BLaER1 (cell line): ENCODE measurements around the gene PCDHB8.
"Not testable (repeated sequence)": the region's sequence is repeated elsewhere in the genome, so short reads cannot be mapped to it uniquely, and the experiment has no call there.

Source experiments
- H3K27ac ChIP-seq: shearing (Covaris generic); formaldehyde crosslinking; 2 replicates; pipeline ENCODE4 v1.8.1; 2022
- H3K27me3 ChIP-seq: shearing (Covaris generic); formaldehyde crosslinking; 2 replicates; pipeline ENCODE4 v1.8.1; 2022
- H3K36me3 ChIP-seq: shearing (Covaris generic); formaldehyde crosslinking; 2 replicates; pipeline ENCODE4 v1.8.1; 2022
- H3K4me1 ChIP-seq: shearing (Covaris generic); formaldehyde crosslinking; 2 replicates; pipeline ENCODE4 v1.8.1; 2022
- H3K4me2 ChIP-seq: shearing (Covaris generic); formaldehyde crosslinking; 2 replicates; pipeline ENCODE4 v1.8.1; 2022
- H3K4me3 ChIP-seq: shearing (Covaris generic); formaldehyde crosslinking; 2 replicates; pipeline ENCODE4 v1.8.1; 2022
- H3K9ac ChIP-seq: shearing (Covaris generic); formaldehyde crosslinking; 2 replicates; pipeline ENCODE4 v1.8.1; 2022
- H3K9me3 ChIP-seq: shearing (Covaris generic); formaldehyde crosslinking; 2 replicates; pipeline ENCODE4 v1.8.1; 2022
- H4K20me1 ChIP-seq: shearing (Covaris generic); formaldehyde crosslinking; 2 replicates; pipeline ENCODE4 v1.8.1; 2022
- Cebpa-rat ChIP-seq: shearing (Covaris generic); IDR thresholded peaks from 2 replicates; pipeline ENCODE4 v1.8.1; 2022

Gene PCDHB8

GRCh38 chr5:141186897-141187512 lies 9.4 kb downstream of the PCDHB8 start, which contains the start of gene PCDHB9:
Gene PCDHB9, plus strand, starts transcription at chr5:141187161. Its CDS starts 158 bp downstream, at chr5:141187319.
- H3K4me2 ChIP-seq: no peak within 1 kb of the TSS
- H3K4me1 ChIP-seq: no peaks in the 10 kb centered on the region
- no peak within 1 kb of the TSS for H3K27ac ChIP-seq
- no peak for TF ChIP-seq Cebpa-rat
- H3K9me3 ChIP-seq: peaks cover 55% of the 10 kb centered on the region
- H4K20me1 ChIP-seq: no peaks in the 10 kb centered on the region
- H3K9ac ChIP-seq: no peak within 1 kb of the TSS
- no peaks in the 10 kb centered on the region for H3K36me3 ChIP-seq
- H3K4me3 ChIP-seq: peak within 1 kb of the TSS; percentile 57
- H3K27me3 ChIP-seq: no peaks in the 10 kb centered on the region

GRCh38 chr5:141188682-141189081 lies 11.1 kb downstream of the PCDHB8 start:
- H4K20me1 ChIP-seq, H3K4me2 ChIP-seq: not testable (repeated sequence)

GRCh38 chr5:141189131-141189530 lies 11.5 kb downstream of the PCDHB8 start:
- not testable (repeated sequence) for H3K4me2 ChIP-seq, H3K27ac ChIP-seq, H3K9ac ChIP-seq, H3K4me3 ChIP-seq, H3K27me3 ChIP-seq, H3K4me1 ChIP-seq, H3K36me3 ChIP-seq, H4K20me1 ChIP-seq
- H3K9me3 ChIP-seq: peaks cover 52% of the 10 kb centered on the region

More at GRCh38 chr5:141188682-141189081, 11.1 kb downstream of the PCDHB8 start:
- H3K9ac ChIP-seq, H3K4me1 ChIP-seq, H3K27me3 ChIP-seq, H3K36me3 ChIP-seq, H3K27ac ChIP-seq, H3K4me3 ChIP-seq: not testable (repeated sequence)
- peaks cover 54% of the 10 kb centered on the region for H3K9me3 ChIP-seq

- Histone ChIP-seq H3K4me3 (no peak within 1 kb of the TSS), H3K36me3 (no peaks in the 10 kb centered on the region), H3K4me1 (no peaks in the 10 kb centered on the region), H3K4me2 (no peak within 1 kb of the TSS), H3K9ac (no peak within 1 kb of the TSS), H4K20me1 (no peaks in the 10 kb centered on the region), H3K27me3 (no peaks in the 10 kb centered on the region), H3K27ac (no peak within 1 kb of the TSS), H3K9me3 (peaks cover 61% of the 10 kb centered on the region)
- no peak for TF ChIP-seq Cebpa-rat
Observed at GRCh38 chr5:141192110-141192725, 14.6 kb downstream of the PCDHB8 start, which contains the start of gene PCDHB10. Gene PCDHB10, plus strand, starts transcription at chr5:141192353. Its CDS starts 200 bp downstream, at chr5:141192553.

- H3K36me3 ChIP-seq, H3K4me1 ChIP-seq, H3K27me3 ChIP-seq, H4K20me1 ChIP-seq, H3K4me3 ChIP-seq, H3K9ac ChIP-seq, H3K4me2 ChIP-seq, H3K27ac ChIP-seq: not testable (repeated sequence)
- peaks cover 57% of the 10 kb centered on the region for H3K9me3 ChIP-seq
Observed at GRCh38 chr5:141194332-141194731, 16.7 kb downstream of the PCDHB8 start.

GRCh38 chr5:141196363-141196762 lies 18.8 kb downstream of the PCDHB8 start:
- H3K9ac ChIP-seq: no peak overlapping the region
- no peaks in the 10 kb centered on the region for H4K20me1 ChIP-seq
- H3K36me3 ChIP-seq: no peaks in the 10 kb centered on the region
- H3K4me2 ChIP-seq: no peak overlapping the region
- no peak overlapping the region for H3K27ac ChIP-seq
- peaks cover 68% of the 10 kb centered on the region for H3K9me3 ChIP-seq
- no peaks in the 10 kb centered on the region for H3K27me3 ChIP-seq
- TF ChIP-seq Cebpa-rat: no peak
- H3K4me3 ChIP-seq: no peak overlapping the region
- no peaks in the 10 kb centered on the region for H3K4me1 ChIP-seq

GRCh38 chr5:141199359-141200235 lies 22.0 kb downstream of the PCDHB8 start, which contains the start of gene PCDHB11:
Gene PCDHB11, plus strand, starts transcription at chr5:141199627. Its CDS starts 148 bp downstream, at chr5:141199775.
- Histone ChIP-seq H3K9ac (no peak within 1 kb of the TSS), H3K27ac (no peak within 1 kb of the TSS), H3K4me2 (no peak within 1 kb of the TSS), H3K4me3 (no peak within 1 kb of the TSS), H4K20me1 (no peaks in the 10 kb centered on the region), H3K4me1 (no peaks in the 10 kb centered on the region), H3K36me3 (no peaks in the 10 kb centered on the region), H3K9me3 (peaks cover 63% of the 10 kb centered on the region), H3K27me3 (no peaks in the 10 kb centered on the region)
- no peak for TF ChIP-seq Cebpa-rat

- not testable (repeated sequence) for H4K20me1 ChIP-seq, H3K4me3 ChIP-seq, H3K27ac ChIP-seq, H3K27me3 ChIP-seq, H3K4me1 ChIP-seq, H3K9ac ChIP-seq, H3K36me3 ChIP-seq, H3K4me2 ChIP-seq
- H3K9me3 ChIP-seq: peaks cover 58% of the 10 kb centered on the region
Observed at GRCh38 chr5:141201126-141201525, 23.5 kb downstream of the PCDHB8 start.

- not testable (repeated sequence) for H3K27me3 ChIP-seq, H3K9ac ChIP-seq, H3K36me3 ChIP-seq, H3K4me3 ChIP-seq, H3K27ac ChIP-seq, H4K20me1 ChIP-seq, H3K4me1 ChIP-seq, H3K4me2 ChIP-seq
- peaks cover 53% of the 10 kb centered on the region for H3K9me3 ChIP-seq
Observed at GRCh38 chr5:141201646-141202045, 24.1 kb downstream of the PCDHB8 start.

GRCh38 chr5:141208478-141208877 lies 30.9 kb downstream of the PCDHB8 start, which contains the start of gene PCDHB12:
Gene PCDHB12, plus strand, starts transcription at chr5:141208719. Its CDS starts 189 bp downstream, at chr5:141208908.
- Histone ChIP-seq H3K4me2 (no peak within 1 kb of the TSS), H3K9me3 (peaks cover 26% of the 10 kb centered on the region), H4K20me1 (no peaks in the 10 kb centered on the region), H3K27ac (no peak within 1 kb of the TSS), H3K27me3 (no peaks in the 10 kb centered on the region), H3K4me3 (no peak within 1 kb of the TSS), H3K4me1 (no peaks in the 10 kb centered on the region), H3K36me3 (no peaks in the 10 kb centered on the region), H3K9ac (no peak within 1 kb of the TSS)
- TF ChIP-seq Cebpa-rat: no peak

GRCh38 chr5:141210281-141210680 lies 32.7 kb downstream of the PCDHB8 start:
- H3K9me3 ChIP-seq: peaks cover 35% of the 10 kb centered on the region
- not testable (repeated sequence) for H3K36me3 ChIP-seq

GRCh38 chr5:141210849-141211248 lies 33.3 kb downstream of the PCDHB8 start:
- H3K36me3 ChIP-seq, H3K4me1 ChIP-seq, H3K4me3 ChIP-seq, H3K4me2 ChIP-seq, H4K20me1 ChIP-seq, H3K9ac ChIP-seq, H3K27me3 ChIP-seq, H3K27ac ChIP-seq: not testable (repeated sequence)
- peaks cover 39% of the 10 kb centered on the region for H3K9me3 ChIP-seq

More at GRCh38 chr5:141210281-141210680, 32.7 kb downstream of the PCDHB8 start:
- not testable (repeated sequence) for H3K4me3 ChIP-seq, H4K20me1 ChIP-seq, H3K27me3 ChIP-seq, H3K9ac ChIP-seq, H3K27ac ChIP-seq, H3K4me2 ChIP-seq, H3K4me1 ChIP-seq

GRCh38 chr5:141213656-141214339 lies 36.2 kb downstream of the PCDHB8 start, which contains the start of gene PCDHB13:
Gene PCDHB13, plus strand, starts transcription at chr5:141213919. Its CDS starts 205 bp downstream, at chr5:141214124.
- H4K20me1 ChIP-seq, H3K36me3 ChIP-seq, H3K4me1 ChIP-seq, H3K4me3 ChIP-seq, H3K4me2 ChIP-seq, H3K9ac ChIP-seq, H3K27me3 ChIP-seq, H3K27ac ChIP-seq: not testable (repeated sequence)
- peaks cover 46% of the 10 kb centered on the region for H3K9me3 ChIP-seq
